T-helper 2 cell treated with Interferon-gamma antibody and Interleukin-4, amounts not matched to agents 100 ng/mL and 5 ng/mL, for 36 hours (primary cell): Measurements from ENCODE around the gene MLYCD. TPM values are rescaled to one million over a fixed set of nuclear protein-coding genes. Genes with fewer than 3 reads are reported as not detected.

Experiments used
- intact Hi-C: fragments of 100-400 bp; cut with micrococcal nuclease; formaldehyde crosslinking; loops from one replicate; pipeline ENCODE4 v1.15.1; 2023
- total RNA-seq: library from RNA; stranded (reverse); gene quantifications from 2 replicates; pipeline ENCODE4 v1.2.3, GENCODE V29; 2022

MLYCD gene
- total RNA-seq, 1 donor from 2014 or later = 5.8 TPM

- intact Hi-C loops = no loop called here
These were observed 26.4 kb downstream of the MLYCD start for GRCh38 chr16:83925095-83925905.

DNA sequence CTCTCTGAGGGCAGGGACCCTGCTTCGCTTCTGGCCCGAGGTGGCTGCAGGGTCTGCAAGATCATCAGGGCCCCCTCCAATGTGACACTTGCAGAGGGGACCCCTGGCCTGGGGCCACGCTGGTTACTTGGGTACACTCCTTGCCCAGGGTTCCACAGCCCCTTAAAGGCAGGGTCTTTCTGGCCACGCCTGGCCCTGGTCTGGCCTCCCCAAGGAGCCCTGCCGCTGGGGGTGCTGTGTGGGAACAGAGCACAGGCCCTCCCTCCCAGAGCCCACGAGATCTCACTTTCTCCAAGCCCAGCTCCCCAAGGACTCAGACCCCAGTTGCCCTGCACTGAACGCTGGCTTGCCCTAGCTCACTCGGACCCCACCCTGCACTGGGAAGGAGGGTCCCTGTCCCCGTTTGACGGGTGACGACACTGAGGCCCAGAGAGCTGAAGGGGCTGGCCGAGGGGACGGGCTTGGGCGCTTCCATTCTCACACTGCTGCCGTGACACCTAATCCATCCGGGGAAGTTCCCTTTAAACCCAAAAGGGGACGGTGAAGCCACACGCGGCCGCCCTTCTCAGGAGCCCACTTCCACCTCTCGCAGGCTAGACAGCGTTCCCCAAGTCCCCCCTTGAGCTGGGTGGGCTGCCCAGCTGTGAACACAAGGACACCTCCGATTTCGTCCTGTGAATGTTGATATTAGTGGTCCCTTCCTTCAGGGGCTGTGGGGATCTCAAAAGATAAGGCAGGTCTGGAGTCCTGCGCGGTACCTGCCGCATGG is 27.2 kb downstream of the MLYCD start:
- intact Hi-C loops = no loop called here

DNA sequence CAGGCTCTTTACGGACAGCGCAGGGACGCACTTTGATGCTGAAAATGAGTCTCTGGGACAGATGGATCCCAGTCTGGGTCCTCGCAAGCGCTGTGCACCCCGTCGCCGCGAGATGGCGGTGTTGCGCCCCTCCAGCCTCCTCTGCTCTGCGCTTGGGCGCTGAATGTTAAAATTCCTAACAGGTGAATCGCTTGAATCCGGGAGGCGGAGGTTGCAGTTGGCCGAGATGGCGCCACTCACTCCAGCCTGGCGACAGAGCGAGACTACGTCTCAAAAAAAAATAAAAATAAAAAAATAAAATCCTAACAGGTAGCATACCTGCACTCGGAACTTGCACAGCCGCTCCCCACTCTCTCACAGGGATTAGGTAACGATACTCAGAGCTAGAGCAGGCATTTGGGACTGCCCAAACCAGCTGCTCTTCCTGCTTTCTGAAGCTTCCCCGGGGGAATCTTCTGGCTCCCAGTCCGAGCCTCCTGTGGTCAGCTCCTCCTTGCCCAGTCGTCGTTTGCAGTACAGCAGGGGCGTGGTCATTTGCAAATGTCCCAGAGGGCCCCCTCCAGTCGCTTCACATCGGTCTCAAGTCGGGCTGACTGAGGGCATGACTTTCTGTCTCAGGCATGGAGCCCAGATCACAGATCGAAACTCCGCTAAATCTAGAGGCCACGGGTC is 27.9 kb downstream of the MLYCD start:
- intact Hi-C loops = no loop called here

GRCh38 chr16:83928341-83929055 is 29.6 kb downstream of the MLYCD start:
- intact Hi-C loops = no loop called here

GRCh38 chr16:83929811-83930555 is 31.1 kb downstream of the MLYCD start:
- intact Hi-C loops = no loop called here

- intact Hi-C loops = no loop called here
These were observed 32.0 kb downstream of the MLYCD start for GRCh38 chr16:83930730-83931500.

DNA sequence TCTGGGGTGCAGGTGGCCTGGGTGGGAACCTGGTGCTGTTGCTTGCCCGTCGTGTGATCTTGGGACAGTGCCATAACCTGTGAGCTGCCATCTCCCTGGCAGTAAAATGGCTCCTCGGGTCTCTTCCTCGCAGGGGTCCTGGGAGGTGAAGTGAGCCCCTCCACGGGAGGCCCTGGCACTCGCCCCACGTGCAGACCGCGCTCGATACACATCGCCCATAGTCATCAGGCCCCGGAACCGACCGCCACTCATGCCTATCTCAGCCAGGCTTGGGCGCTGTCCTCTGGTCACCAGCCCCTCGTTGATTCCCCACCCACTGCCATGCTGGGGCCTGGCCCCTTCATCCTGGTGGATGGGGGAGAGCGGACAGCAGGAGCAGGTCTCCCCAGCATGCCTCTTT is 32.6 kb downstream of the MLYCD start:
- intact Hi-C loops = no loop called here

GRCh38 chr16:83932304-83932703 is 33.4 kb downstream of the MLYCD start:
- intact Hi-C loops = no loop called here

- intact Hi-C loops = no loop called here
These were observed 34.2 kb downstream of the MLYCD start for GRCh38 chr16:83932955-83933673.

- intact Hi-C loops = no loop called here
These were observed 35.2 kb downstream of the MLYCD start for GRCh38 chr16:83933885-83934683.

DNA sequence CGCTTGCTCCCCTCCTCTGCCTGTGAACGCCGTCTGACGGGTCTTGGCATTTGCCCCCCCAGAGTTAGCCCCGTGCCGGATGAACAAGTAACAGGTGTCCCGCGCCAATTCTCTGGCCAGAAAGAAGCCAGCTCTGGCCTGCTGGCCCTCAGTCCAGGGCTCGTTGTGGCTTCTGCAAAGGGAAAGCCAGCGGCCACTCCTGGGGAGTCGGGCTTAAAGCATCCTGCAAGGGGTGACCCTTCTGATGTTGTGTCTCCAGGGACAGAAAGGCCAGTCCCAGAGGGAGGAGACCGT is 35.7 kb downstream of the MLYCD start:
- intact Hi-C loops = no loop called here

DNA sequence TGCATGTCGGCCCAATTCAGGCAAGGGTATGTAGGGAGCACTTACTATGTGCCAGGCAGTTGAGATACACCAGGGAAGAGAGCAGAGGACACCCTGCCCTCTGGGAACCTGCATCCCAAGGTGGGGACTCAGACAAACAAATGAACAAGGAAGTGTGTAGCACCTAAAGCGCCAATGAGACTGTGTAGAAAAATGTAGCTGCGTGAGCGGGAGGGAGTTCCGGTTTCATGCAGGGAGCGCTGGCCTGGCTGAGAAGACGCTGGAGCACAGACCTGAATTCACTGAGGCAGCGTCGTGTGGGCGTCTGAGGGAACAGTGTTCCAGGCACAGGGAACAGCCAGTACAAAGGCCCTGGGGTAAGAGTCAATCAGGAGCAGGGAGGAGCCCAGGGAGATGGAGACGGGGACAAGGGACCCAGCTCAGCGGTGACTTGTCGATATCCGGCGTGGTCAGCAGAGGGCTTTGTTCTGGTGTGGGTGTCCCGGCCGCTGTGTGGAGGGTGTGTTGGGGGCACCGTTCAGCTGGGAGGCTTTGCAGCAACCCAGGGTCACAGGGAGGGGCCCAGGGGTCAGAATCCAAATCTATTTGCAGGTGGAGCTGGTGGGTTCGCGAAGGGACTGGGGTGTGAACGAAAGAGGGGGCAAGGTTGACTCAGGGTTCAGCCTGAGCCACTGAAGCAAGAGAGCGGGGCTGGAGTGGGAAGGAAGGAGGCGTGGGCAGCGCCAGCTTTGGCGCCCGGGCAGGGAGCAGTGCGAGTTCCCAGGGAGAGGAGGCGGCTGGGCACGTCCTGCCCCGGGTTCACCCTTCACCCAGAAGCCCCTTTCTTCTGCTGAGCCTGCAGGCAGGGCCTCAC is 36.3 kb downstream of the MLYCD start:
- intact Hi-C loops = no loop called here

DNA sequence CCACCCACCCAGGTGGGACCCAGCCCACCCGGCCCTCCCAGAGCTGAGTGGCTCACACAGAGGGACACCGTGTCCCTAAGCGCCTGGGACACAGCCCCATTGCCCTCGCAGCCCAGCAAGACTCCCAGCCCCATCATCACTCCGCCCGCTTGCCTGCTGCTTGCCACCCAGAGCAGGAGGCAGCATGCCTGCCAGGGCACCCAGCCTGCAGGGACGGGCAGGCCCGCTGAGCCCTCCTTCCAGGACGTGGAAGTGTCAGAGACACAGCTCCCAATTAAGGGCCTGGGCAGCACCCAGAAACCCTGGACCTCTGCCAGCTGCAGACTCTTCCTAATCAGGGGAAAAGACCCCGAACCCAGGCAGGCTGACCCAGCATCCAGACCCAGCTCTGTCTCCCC is 36.9 kb downstream of the MLYCD start:
- intact Hi-C loops = no loop called here

DNA sequence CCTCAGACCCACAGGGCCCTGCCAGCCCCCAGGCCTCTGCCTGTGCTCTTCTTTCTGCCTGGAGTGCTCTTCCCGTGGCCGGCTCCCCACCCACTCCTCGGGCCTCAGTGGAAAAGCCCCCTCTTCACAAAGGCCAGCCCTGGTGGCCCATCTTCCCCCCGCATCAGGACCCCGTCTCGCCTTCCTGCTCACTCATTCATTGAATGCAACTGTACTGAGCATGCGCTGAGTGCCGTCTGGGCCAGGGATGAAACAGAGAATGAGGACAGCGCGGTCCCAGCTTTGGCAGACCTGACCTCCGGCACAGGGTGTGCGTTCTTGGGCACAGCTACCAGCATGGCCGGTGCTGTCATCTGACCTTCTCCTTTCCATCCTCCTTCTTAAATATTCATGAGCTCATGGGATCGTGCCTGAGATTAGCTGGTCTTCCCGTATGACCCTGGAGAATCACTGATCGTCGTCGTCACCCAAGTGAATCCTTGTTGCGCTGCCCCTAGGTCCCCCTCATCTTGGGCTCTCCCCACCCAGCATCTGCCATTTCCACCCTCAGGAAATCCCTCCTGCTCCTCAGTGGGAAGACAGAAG is 37.8 kb downstream of the MLYCD start:
- intact Hi-C loops = no loop called here

GRCh38 chr16:83937267-83937666 is 38.4 kb downstream of the MLYCD start:
- intact Hi-C loops = no loop called here

DNA sequence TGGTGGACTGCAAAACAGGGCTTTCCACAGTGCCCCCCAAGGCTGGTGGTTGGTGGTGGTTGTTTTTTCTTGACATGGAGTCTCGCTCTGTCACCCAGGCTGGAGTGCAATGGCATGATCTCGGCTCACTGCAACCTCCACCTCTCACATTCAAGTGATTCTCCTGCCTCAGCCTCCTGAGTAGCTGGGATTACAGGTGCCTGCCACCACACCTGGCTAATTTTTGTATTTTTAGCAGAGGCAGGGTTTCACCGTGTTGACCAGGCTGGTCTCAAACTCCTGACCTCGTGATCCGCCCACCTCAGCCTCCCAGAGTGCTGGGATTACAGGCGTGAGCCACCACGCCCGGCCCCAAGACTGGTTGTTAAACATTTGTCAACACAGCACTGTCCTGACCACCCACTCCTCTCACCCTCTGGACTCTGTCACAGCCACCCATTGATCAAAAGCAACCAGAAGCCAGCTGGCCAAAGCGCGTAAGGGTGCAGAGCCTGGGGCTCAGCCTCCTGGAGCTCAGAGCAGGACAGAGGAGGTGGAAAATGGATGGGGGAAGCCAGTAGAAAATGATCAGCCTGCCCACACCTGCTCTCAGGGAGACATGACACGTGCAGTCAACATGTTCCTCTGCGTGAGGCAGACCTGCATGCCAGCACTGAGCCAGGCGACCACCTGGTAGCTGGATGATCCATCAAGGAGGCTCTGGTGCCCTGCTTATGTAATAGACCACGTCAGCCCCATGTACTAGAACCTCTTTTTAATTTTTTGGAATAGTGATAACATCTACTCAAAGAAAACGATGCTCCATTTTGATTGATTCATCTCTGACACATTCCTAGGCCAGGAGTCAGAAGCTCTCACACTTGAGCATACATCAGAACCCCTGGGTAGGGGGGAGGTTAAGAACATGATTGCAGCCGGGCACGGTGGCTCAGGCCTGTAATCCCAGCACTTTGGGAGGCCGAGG is 39.3 kb downstream of the MLYCD start:
- intact Hi-C loops = no loop called here
